Activated T-helper 1 cell treated with anti-CD3 and anti-CD28 coated beads, Interleukin-2, amount 50 U/mL, for 16 hours (primary cell): ENCODE data around the gene IRS1.

Experiments
- DNase-seq, 2 donors: peaks; one replicate each; pipeline ENCODE4 v3.0.0-alpha.2; 2020; ENCODE audit warnings: low read depth in 1 of 2, low spot score in 1 of 2

Gene IRS1

DNA sequence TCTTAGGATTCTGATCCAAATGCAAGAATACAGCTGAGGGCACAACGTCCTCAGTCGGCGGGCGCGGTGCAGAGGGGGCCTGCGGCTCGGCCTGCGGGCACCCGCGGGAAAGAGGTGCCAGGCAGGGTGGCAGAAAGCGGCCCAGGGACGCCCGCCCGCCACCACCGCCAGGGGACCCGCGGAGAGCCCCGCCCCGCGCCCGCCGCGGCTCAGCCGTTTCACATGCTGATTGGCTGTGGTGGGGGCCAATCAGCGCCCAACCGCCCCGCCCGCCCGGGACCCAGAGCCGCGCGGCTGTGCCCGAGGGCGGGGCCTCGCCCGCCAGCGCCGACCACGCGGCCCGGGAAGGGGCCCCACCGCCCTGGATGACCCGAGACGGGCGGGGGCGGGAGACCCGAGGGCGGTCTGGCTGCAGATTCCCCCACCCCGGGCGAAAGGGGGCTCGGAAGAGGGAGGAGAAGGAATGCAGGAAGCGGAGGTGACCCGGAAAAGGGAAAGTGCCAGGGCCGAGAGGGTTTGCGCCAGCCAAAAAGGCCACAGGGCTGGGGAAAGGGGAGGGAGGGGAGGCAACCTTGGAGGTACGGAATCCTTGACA, 8.0 kb downstream of the IRS1 start:
- DNase-seq: peak; percentile 75 to 88

DNA sequence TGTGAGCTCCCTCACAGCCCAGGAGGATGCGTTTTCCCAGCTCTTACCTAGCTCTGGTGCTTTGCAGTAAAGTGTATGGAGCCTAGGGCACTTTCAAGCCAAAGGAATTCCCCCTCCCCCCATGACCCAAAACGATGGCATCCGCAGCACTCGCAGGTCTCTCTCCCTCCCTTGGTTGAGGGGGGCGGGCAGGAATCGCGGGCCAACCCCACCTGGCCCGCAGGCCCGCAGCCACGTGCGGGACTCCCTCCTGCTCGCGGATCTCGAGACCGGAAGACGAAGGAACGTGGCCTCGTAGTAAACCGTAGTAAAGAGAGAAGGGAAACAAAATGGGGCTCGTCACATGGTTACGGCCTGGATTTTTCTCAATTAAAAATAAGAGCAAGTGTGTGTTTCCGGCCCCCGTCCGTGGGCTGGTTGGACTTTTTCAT, 8.5 kb downstream of the IRS1 start:
- peak; percentile 24 to 43 for DNase-seq

DNA sequence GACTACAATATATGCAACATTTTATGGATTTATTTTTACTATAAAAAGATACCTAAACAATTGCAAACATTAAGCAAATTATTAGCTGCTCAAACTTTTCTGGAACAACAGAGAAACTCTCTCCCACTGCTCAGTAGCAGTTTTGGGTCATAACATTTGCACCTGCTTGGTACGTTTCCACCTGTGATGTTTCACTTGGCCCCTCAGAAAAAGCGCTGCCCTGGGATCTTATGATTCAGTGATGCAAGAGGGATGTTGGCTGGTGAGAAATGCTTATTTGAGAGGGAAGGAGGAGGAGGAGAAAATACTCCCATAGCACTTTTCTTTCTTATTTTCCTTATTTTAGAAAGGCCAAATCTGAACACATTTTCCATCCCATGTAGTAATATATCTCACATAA, 9.2 kb downstream of the IRS1 start:
- DNase-seq: no peak

DNA sequence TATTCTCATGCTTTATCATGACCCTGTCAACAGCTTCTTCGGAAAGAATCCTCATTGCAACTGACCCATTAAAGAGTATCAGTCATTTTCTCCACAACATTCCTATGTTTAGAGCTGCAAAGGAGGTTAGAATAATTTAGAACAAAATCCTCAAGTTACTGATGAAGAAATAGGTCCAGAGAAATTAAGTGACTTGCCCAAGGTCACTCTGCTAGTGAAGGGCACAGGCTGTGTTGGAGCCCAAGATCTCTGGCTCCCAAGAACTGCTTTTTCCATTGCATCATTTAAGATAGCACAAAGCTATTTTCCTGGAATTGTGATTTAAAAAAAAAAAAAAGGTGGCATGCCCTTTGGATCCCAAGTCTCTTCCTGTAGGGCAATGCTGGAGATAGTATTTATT, 9.6 kb downstream of the IRS1 start:
- DNase-seq: no peak

DNA sequence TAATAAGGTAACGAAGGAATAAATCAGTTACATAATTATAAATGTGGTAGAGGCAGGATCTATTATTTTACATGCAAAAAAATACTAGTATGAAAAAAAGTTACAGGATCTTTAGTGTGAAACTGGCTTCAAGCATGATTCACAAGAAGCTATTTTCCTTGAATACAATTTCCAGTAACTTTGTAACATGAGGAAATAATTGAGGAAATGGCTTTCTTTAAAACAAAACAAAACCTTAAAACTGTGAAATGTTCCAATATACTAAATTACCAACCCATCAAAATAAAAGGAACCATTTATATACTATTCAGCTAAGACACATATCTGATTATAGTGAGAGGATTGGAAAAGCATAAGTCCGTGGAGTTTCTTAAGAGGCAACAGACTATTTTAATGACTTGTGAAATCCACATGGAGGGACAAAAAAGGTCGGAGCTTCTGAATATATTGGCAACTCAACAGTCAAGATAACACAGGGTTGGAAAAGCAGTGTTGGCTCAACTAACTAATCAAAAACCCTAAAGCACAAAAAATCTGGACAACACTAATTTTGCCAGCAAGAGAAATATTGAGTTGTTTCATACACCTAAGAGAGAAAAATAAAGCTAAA, 10.6 kb downstream of the IRS1 start:
- DNase-seq: no peak

DNA sequence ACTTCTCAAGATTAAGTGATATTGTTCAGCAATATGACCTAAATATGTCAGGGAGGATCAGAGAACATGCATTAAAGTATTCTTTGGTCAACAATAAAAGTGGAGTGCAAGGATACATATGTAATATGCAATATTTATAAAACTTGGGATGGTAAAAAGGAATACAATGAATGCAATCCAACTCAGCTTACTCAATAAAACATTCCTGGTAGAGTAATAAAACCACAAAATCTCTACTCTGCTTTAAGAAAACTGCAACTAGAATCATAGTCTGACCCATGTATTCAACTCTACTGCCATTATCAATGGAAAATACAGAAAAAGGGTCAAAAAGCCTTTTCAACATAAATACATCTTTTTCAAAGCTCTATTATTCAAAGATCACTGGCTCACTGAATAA, 11.6 kb downstream of the IRS1 start:
- no peak for DNase-seq

DNA sequence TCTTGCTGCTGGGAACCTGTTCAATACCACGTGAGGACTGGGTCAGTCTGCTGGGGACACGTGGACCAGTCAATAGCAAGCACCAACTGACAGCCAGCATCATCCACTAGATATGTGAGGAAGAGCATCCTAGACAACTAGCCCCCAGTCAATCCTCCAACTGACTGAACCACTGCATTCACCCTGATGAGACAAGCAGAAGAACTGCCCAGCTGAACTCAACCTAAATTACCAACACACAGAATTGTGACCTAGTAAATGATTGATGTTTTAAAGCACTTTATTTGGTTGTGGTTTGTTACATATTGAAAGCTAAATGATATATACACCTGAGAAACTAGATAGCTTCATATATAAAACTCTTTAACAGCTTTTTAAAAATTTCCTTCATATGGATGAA, 15.7 kb downstream of the IRS1 start:
- no peak for DNase-seq

DNA sequence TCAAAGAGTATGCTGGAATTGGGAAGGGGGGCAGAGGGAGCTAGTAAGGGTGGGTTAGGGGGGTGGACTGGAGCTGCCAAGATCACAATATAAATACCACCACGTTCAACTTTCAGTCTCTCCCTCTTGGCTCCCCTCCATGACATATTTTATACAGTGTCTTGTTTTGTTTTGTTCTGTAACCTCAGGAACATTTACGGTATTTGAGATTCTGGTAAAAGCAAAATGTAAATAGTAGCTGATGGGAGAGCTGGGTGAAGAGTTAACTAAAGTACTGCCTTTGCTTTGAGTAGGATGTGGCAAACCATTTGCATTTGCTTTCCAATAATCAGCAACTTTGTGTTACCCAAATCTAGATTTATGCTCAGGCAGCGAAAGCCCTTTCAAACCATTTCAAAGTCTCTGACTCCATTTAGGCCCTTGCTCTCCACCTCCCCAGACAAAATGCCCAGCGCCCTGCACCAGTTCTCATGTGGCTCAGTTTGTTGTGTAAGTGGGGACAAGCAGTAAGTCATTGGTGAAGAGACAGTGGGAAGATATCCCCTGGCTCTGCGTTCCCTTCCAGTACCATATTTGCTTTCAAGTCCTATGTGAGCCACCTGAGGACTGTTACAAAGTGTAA, 17.4 kb downstream of the IRS1 start:
- no peak for DNase-seq

DNA sequence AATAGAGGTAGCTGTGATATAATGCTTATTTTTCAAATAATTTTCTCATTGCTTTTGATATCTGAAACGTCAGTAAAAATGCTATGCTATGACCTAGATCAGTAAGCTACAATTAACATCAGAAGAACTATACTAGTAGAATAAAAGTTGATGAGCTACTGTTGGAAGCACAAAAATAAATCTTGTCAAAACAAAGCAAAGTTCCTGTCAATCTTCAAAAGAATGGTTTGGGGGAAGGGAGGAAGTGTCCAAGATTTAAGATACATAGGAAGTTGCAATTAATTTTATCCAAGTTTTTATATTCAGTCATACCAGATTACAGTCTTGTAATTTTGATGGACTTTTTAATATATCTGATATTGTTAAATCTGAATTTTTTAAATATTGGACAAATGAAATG, 19.2 kb downstream of the IRS1 start:
- no peak for DNase-seq

DNA sequence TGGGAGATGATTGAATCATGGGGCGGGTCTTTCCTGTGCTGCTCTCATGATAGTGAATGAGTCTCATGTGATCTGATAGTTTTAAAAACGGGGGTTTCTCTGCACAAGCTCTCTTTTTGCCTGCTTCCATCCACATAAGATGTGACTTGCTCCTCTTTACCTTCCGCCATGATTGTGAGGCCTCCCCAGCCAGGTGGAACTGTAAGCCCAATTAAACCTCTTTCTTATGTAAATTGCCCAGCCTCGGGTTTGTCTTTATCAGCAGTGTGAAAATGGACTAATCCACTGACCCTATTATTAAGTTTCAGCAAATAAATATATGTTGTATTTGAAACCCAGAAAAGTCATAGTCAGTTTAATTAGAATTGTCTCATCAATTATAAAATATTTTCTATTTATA, 22.0 kb downstream of the IRS1 start:
- DNase-seq: no peak

DNA sequence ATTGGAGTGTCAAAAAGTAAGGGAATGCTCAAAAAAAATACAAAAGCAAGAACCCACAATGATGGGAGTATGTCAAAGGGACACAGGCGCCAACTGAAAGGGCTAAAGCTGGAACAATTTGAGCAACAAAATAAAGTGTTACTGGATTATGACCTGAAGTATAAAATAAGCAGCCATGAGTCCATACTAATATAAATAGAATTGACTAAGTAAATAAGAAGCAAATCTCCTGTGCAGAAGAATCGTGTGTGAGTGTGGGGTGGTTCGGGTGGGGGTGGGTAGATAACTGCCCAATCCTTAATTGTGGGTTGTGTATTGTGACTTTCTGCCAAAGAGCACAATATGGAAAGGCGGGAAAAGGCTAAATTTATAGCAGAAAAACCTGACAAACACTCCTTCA, 23.5 kb downstream of the IRS1 start:
- no peak for DNase-seq

DNA sequence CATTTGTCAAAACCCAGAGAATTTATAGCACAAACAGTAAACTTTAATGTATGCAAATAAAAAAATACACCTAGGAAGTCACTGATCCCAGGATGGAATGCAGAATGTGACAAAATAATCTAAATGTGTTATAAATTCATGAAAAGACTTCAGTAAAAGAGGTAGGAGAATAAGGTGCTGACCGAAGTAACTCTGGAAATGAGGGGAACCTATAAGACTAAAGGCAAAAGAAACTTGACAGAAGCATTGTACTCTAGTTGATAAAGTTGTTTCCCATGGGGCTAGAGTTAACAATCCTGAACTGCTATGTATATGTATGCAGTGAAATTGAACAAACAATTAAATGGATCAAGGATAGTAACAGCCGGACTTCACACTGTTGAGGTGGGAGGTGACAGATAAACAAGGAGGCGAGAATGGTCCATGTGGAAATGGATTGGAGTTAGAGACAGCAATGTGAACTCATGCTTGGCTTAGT, 24.5 kb downstream of the IRS1 start:
- no peak for DNase-seq

DNA sequence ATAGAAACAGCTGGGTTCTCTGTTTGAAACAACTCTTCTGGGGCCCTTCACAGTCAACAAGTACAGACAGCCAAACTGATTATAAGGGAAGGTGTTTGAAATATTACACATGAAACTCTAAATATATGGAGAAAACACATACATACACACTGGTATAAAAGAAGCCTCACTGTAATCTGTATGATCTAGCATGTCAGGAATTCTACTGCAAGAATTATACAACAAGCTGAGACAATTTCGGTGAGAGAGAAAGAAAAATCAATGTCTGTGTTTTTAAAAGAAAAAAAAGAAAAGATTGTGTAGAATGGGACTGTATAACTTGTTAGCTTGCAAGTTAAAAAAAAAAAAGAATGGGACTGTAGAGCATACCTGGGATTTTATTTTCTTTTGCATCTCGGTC, 26.3 kb downstream of the IRS1 start:
- DNase-seq: no peak

DNA sequence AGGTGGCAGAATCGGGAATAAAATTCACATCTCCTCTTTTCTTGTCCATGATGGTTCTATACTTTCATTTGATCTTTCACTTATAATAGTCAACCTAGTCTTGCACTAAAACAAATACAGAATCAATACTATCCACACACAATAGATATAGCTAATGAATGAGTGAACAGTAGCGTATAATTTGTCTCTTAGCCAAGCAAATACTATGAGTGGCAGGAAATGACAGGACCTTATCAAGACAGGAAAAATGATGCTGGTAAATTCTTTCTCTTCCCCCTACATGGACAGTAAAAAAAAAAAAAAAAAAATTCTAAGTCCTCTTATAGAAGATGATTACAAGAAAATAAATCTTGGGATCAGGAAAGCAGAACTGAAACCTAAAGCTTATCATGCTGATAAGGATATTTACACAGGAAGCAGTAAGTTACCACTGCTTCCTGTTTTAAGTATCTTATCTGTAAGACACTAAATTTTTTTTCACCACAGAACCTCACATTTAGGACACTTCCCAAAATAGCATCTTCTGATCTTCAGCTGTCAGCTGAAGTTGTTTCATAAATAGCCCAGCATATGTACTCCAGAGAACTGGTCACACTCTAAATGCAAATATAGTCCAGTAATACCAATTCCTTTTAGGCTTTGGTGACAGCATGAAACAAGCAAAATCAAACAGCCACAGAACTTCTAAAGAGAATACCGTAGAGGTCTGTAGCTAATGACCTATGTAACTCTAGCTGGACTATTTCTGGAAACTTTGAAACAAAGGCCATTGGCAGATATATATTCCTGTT, 27.0 kb downstream of the IRS1 start:
- no peak for DNase-seq

DNA sequence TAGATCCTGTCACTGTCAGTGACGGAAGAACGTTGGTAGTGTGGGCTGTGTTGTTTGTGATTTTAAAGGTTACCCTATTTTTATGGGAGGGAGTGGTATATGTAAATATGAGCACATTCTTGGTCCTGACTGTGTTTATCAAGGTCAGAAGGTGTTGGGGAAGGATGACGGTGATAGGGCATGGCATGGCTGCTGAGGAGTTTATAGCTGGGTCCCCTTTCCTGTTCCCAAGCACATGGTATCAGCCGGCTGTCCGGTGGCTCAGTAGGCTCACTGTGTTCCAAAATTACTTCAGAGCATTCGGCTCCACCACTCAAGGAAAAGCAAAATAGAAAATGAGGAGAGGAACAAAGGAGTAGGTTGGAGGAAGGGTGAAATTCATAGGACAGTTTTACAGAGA, 28.6 kb downstream of the IRS1 start:
- DNase-seq: no peak

DNA sequence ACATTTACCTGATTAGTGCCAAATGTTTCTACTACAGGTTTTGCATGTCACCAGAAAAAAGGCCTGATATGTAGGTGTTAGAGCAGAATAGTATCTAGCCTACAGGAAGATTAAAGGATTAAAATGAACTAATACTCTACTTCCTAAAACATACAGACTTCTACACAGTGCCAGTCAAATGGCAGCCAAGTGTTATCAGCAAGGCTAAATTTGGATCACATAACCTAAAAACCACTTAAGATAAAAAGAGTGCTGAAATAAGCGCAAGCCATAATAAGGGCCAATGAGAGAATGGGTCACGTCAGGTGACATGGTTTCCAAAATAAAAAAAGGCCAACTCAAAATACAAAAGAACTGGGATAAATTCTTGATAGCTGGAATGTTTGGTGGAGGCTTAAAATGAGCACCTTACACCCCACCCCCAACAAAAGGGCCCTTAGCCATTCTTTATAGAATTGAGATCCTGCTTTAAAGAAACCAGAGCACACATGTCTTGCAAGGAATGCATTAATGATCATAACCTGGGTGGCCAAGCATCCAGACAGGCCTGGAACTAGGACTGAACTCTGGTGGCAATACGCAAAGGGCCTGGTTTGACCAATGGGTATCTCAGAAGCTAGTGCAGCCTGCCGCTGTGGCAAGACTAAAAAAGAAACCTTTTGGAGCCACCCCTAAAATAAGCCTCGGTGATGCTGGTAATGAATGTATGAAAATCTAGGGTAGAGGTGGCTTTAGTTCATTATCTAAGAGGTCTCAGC, 32.4 kb downstream of the IRS1 start:
- DNase-seq: no peak

DNA sequence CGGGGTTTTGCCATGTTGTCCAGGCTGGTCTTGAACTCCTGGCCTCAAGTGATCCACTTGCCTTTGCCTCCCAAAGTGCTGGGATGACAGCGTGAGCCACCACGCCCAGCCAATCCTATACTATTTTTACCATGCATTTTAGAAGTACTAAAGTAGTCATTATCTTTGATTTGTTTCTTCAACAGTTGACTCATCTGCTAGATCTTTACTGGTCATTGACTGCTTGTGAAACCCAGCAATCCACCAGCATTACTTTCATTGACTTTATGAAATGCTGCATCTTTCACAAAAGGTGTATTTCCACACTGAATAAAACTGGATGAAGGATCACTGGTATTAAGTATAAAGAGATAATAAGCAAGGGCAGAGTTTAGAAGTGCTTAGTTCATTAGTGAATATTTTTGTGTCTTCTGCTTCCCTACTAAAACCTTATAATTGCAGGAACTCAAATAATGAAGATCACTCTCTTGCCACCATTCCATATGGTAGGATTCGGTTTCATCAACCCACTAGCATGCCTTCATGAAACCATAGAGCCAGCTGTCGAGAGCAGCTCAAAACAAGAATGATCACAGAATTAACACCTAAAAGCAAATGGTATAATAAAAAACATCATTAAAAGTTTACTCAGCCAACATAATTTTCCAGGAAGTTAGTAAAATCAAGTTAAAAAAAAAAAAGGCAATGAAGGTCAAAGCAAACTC, 33.1 kb downstream of the IRS1 start:
- DNase-seq: no peak

DNA sequence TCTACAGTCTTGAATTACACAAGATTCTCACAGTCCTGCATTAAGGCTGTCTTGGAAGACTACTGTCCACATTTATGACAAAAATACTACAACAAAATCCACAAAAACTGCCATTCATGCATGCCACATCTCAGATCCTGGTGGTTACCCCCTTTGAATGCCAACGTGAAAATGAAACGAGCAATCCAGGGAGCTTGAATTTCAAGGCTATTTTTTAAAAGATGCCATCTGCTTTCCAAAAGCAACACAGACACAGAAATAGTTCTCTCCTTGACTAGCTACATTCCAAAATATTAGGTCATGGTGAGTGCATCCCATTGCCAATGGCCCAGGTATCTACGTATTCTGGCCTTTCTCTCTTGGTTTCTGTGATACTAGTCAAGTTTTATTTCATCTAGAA, 36.3 kb downstream of the IRS1 start:
- no peak for DNase-seq

DNA sequence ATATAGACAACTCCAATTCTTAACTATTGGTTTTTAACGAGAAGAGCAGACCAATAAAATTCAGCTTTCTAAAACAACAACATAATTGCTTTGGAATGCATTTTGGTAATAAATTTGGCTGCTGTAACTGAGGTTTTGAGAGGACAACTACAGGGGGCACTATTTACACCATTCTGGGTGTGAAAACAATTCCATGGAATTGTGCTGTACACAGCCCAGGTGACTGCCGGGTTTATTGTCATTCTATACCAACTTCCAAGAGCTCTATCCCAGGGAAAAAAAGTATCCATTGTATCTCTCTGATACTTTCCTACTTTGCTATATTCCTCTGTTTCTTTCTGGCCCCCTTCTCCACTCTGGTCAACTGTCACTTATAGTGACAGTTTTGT, 38.4 kb downstream of the IRS1 start:
- DNase-seq: no peak

DNA sequence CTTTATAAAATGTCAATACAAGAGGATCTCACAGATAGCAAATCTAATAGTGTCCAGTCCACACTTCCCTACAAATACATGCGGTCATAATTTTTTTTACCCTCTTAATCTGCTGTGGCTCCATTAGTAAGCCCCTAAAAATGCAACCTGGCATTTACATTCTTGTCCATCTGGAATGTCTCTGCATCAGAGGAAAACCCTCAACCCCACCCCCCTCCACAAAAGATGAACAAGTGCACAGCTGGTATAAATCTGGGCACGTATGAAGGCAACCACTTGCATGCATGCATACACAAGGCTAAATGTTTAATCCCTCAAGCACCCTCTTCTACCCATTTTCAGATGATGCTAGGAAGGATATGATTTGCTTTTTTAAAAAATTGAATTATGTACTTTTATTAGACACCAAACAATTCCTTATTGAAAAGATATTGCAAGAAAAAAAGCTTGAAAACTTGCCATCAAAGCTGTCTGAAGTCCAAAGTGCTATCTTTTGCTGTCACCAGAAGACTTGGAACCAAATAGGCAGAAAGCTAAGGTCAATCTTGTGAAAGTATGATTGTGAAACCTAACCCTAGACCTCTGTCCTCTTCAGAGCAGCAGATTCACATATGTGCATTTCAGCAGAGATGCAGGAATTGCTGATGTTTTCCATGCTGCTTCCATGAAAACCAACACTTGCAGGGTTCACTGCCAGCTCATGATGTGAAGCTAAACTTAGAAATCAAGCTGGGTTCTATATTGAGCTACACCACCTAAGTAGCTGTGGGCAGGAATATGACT, 39.0 kb downstream of the IRS1 start:
- no peak for DNase-seq
